OCI-LY3 (cell line): Measurements from ENCODE around the gene C6orf141.

Source experiments
- H2AFZ ChIP-seq: fragments of 200-600, 300-600 bp; shearing (Covaris generic); 2 replicates; pipeline ENCODE4 v1.6.0; 2014; ENCODE audit warnings: antibody characterized with exemption, low read depth, low read length
- H3K27ac ChIP-seq: fragments of 200-600, 300-600 bp; sonication (generic); 2 replicates; pipeline ENCODE4 v1.5.1; 2014; ENCODE audit warnings: mild to moderate bottlenecking, low read length, moderate library complexity, mixed read lengths
- H3K27me3 ChIP-seq: fragments of 200-600, 300-600 bp; sonication (generic); 2 replicates; pipeline ENCODE4 v1.6.1; 2014; ENCODE audit warnings: low read depth, low read length, mixed read lengths
- H3K36me3 ChIP-seq: fragments of 200-600, 300-600 bp; sonication (generic); replicated peaks from 2 replicates; pipeline ENCODE3; 2014; ENCODE audit warnings: low read depth, low read length, mixed read lengths
- H3K4me1 ChIP-seq: fragments of 300-600, 200-600 bp; sonication (generic); 2 replicates; pipeline ENCODE4 v1.6.1; 2014; ENCODE audit warnings: low read length, mixed read lengths
- H3K4me2 ChIP-seq: fragments of 200-600, 300-600 bp; sonication (generic); 2 replicates; pipeline ENCODE4 v1.6.1; 2014; ENCODE audit warnings: low read length, mixed read lengths
- H3K4me3 ChIP-seq: fragments of 300-600, 200-600 bp; sonication (generic); 2 replicates; pipeline ENCODE4 v1.5.1; 2014; ENCODE audit warnings: antibody characterized with exemption, mild to moderate bottlenecking, low read length, moderate library complexity
- H3K79me2 ChIP-seq: fragments of 300-600, 200-600 bp; shearing (Covaris generic); 2 replicates; pipeline ENCODE4 v1.6.1; 2014; ENCODE audit warnings: mild to moderate bottlenecking, low read length, mixed read lengths
- H3K9ac ChIP-seq: fragments of 300-600, 200-600 bp; shearing (Covaris generic); 2 replicates; pipeline ENCODE4 v1.6.0; 2014; ENCODE audit warnings: mild to moderate bottlenecking, low read length, moderate library complexity
- H3K9me3 ChIP-seq: fragments of 200-600, 300-600 bp; shearing (Covaris generic); 2 replicates; pipeline ENCODE4 v1.6.1; 2014; ENCODE audit warnings: low read length, mixed read lengths; ENCODE audit not compliant: insufficient read depth
- H4K20me1 ChIP-seq: fragments of 200-600, 300-600 bp; sonication (generic); 2 replicates; pipeline ENCODE4 v1.6.1; 2016; ENCODE audit warnings: low read length, mixed read lengths; ENCODE audit not compliant: insufficient read depth
- EZH2phosphoT487 ChIP-seq: fragments of 200-600 bp; shearing (Covaris generic); IDR thresholded peaks from 2 replicates; pipeline ENCODE4 v1.6.1; 2018; ENCODE audit warnings: antibody characterized with exemption, mixed run types, low read depth
- TF ChIP-seq, protein P1 (sequence below): fragments of 200-600, 300-600 bp; sonication (generic); IDR thresholded peaks from 2 replicates; pipeline ENCODE4 v1.5.1; 2014; ENCODE audit warnings: antibody characterized with exemption, low read length, low read depth

Gene C6orf141

DNA sequence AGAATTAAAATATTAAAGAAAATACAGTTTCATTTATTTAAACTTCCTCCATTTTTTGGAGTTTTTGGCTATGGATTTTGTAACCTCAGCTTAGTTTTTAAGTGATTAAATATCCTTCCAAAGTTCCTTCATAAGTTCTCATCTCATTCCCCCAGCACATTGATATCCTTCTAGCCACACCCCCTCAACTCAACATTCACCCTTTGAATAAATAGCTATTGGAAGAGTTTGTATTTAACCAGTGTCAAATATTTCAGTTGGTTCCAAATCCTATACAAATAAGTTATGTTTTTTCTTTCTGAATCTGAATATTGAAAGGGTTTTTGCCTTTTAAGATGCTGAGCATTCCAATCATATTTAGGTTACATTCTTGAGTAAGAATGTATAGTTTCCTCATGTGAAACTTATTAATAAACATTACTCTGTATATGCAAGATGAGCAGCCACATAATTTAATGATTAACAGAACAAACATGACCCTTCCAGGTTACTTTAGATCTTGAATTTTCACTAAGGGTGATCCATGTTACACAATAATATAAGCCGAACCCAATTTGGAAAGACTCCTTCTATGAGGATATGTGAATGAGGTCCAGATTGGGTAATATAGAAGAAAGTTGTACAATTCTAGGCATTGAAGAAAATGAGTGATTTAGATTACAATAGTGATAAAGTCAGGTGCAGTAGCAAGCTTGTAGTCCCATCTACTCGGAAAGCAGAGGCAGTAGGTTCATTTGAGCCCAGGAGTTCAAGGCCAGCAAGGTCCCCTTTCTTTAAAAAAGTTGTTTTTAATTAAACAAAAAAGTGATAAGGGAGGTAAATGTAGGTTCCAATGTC lies 37.1 kb upstream of the C6orf141 start:
- no peaks in the 10 kb centered on the region for H4K20me1 ChIP-seq
- H3K4me2 ChIP-seq = no peak overlapping the region
- H3K4me1 ChIP-seq = no peaks in the 10 kb centered on the region
- H3K79me2 ChIP-seq = no peaks in the 10 kb centered on the region
- no peak for TF ChIP-seq EZH2phosphoT487
- TF ChIP-seq, protein P1, sequence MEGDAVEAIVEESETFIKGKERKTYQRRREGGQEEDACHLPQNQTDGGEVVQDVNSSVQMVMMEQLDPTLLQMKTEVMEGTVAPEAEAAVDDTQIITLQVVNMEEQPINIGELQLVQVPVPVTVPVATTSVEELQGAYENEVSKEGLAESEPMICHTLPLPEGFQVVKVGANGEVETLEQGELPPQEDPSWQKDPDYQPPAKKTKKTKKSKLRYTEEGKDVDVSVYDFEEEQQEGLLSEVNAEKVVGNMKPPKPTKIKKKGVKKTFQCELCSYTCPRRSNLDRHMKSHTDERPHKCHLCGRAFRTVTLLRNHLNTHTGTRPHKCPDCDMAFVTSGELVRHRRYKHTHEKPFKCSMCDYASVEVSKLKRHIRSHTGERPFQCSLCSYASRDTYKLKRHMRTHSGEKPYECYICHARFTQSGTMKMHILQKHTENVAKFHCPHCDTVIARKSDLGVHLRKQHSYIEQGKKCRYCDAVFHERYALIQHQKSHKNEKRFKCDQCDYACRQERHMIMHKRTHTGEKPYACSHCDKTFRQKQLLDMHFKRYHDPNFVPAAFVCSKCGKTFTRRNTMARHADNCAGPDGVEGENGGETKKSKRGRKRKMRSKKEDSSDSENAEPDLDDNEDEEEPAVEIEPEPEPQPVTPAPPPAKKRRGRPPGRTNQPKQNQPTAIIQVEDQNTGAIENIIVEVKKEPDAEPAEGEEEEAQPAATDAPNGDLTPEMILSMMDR = no peak
- H3K27me3 ChIP-seq = no peaks in the 10 kb centered on the region
- no peak overlapping the region for H3K9ac ChIP-seq
- H3K36me3 ChIP-seq = no peaks in the 10 kb centered on the region
- H2AFZ ChIP-seq = no peak overlapping the region
- H3K9me3 ChIP-seq = no peaks in the 10 kb centered on the region
- H3K4me3 ChIP-seq = no peak overlapping the region
- no peak overlapping the region for H3K27ac ChIP-seq

DNA sequence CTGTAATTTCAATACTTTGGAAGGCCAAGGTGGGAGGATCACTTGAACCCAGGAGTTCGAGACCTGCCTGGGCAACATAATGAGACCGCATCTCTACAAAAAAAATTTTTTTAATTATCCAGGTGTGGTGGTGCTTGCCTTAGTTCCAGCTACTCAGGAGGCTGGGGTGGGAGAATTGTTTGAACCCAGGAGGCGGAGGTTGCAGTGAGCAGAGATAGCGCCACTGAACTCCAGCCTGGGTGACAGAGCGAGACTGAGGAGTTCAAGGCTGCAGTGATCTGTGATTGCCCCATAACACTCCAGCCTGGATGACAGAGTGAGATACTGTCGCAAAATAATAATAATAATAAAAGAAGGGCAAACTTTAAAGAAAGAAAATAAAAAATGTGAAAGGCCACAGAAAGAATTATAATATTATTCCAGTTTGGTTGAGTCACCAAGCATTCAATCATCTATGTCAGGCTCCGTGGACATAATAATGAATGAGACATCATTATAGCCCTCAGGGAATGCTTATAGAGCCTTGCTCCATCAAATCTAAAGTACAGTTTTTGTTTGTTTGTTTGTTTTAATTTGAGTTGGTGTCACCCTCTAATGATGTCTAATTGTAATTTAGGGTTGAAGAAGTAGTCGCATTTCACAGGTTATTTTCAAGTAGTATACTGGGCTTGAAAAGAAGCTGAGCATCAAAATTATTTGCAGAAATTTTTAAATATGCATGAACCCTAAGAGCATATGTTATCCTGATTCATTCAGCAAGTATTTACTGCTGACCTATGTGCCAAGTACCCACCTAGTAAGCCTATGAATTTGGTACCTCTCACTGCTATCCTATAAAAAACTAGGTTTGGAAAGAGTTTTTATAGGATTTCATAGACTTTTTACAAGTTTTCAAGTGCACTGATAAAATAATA lies 35.6 kb upstream of the C6orf141 start:
- TF ChIP-seq, protein P1 = no peak
- no peak for TF ChIP-seq EZH2phosphoT487
- Histone ChIP-seq H3K4me2 (no peak overlapping the region), H3K27ac (no peak overlapping the region), H3K4me3 (no peak overlapping the region), H3K36me3 (no peaks in the 10 kb centered on the region), H2AFZ (no peak overlapping the region), H3K4me1 (peaks cover 7% of the 10 kb centered on the region), H3K9ac (no peak overlapping the region), H4K20me1 (no peaks in the 10 kb centered on the region), H3K79me2 (no peaks in the 10 kb centered on the region), H3K27me3 (no peaks in the 10 kb centered on the region), H3K9me3 (no peaks in the 10 kb centered on the region)

DNA sequence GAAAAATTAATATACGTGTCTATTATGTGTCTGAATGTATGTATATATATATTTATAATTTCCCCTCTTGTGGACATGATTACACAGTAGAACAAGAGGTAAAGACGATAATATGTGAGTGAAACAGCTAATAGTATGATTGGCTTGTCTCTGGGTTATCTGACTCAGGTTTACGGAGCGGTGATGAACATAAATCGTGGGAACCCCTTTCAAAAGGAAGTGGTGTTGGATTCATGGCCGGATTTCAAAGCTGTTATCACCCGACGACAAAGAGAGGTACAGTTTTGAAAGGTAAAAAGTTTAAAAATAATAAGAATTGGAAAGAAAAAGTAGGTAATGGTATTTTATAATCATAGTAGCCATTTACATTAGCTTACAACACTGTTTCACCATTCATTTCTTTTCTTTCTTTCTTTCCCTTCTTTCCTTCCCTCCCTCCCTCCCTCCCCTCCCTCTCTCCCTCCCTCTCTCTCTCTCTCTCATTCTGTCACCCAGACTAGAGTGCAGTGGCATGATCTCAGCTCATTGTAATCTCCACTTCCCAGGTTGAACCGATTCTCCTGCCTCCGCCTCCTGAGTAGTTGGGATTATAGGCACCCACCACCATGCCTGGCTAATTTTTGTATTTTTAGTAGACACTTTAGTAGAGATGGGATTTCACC lies 34.9 kb upstream of the C6orf141 start:
- Histone ChIP-seq H4K20me1 (no peaks in the 10 kb centered on the region), H2AFZ (no peak overlapping the region), H3K36me3 (no peaks in the 10 kb centered on the region), H3K9ac (no peak overlapping the region), H3K79me2 (no peaks in the 10 kb centered on the region), H3K9me3 (no peaks in the 10 kb centered on the region), H3K4me2 (no peak overlapping the region), H3K4me1 (peaks cover 9% of the 10 kb centered on the region), H3K27ac (no peak overlapping the region), H3K27me3 (no peaks in the 10 kb centered on the region), H3K4me3 (no peak overlapping the region)
- TF ChIP-seq EZH2phosphoT487 = no peak
- TF ChIP-seq, protein P1 = no peak

DNA sequence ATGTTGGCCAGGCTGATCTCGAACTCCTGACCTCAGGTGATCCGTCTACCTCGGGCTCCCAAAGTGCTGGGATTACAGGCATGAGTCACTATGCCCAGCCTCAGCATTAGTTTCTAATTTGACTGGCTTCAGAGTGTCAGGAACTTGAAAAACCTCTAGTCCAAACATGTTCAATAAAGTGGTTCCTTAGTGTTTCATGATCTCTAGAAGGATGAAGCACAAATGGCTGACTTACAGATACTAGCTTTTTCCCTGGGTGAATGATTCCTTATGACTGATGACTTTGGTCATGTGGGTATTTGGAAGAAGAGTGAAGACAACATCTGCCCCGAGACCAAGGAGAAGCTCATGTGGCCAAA lies 34.3 kb upstream of the C6orf141 start:
- Histone ChIP-seq H2AFZ (no peak overlapping the region), H3K4me3 (no peak overlapping the region), H3K79me2 (no peaks in the 10 kb centered on the region), H3K4me1 (peaks cover 9% of the 10 kb centered on the region), H3K4me2 (no peak overlapping the region), H3K9ac (no peak overlapping the region), H3K27ac (no peak overlapping the region), H3K36me3 (no peaks in the 10 kb centered on the region), H3K27me3 (no peaks in the 10 kb centered on the region), H4K20me1 (no peaks in the 10 kb centered on the region), H3K9me3 (no peaks in the 10 kb centered on the region)
- no peak for TF ChIP-seq EZH2phosphoT487
- TF ChIP-seq, protein P1 = no peak
